HepG2 (cell line): ENCODE data around the gene NSMF. TPM values are rescaled to one million over a fixed set of nuclear protein-coding genes. Genes with fewer than 3 reads are reported as not detected.

Experiments used
- AGO1 ChIP-seq: fragments of 200-400 bp; formaldehyde crosslinking; IDR thresholded peaks from 2 replicates; pipeline ENCODE4 v1.6.1; 2017; ENCODE audit warnings: mild to moderate bottlenecking, low read depth, low read length, moderate library complexity; ENCODE audit not compliant: poor library complexity, severe bottlenecking
- CBX5 ChIP-seq: sonication (generic); formaldehyde crosslinking; IDR thresholded peaks from 2 replicates; pipeline ENCODE4 v1.4.0; 2020; ENCODE audit warnings: missing genetic modification reagents, borderline replicate concordance
- HMG20B ChIP-seq: conservative IDR thresholded peaks from 2 replicates; pipeline ENCODE4 v1.6.1; 2016; ENCODE audit warnings: missing genetic modification reagents, missing compliant biosample characterization
- IRX3 ChIP-seq: sonication (generic); formaldehyde crosslinking; IDR thresholded peaks from 2 replicates; pipeline ENCODE4 v1.8.1; 2023; ENCODE audit warnings: mild to moderate bottlenecking, low read depth, missing genetic modification reagents, borderline replicate concordance
- KDM2A ChIP-seq: sonication (generic); formaldehyde crosslinking; IDR thresholded peaks from 2 replicates; pipeline ENCODE4 v1.4.0; 2020; ENCODE audit warnings: low read depth, missing genetic modification reagents, borderline replicate concordance
- KLF15 ChIP-seq: sonication (generic); formaldehyde crosslinking; IDR thresholded peaks from 2 replicates; pipeline ENCODE4 v1.8.1; 2023; ENCODE audit warnings: borderline replicate concordance, mild to moderate bottlenecking, inconsistent platforms, missing genetic modification reagents, mixed read lengths
- KMT2B ChIP-seq: IDR thresholded peaks from 2 replicates; pipeline ENCODE4 v1.6.1; 2016; ENCODE audit warnings: missing genetic modification reagents, missing compliant biosample characterization
- MYNN ChIP-seq: sonication (generic); formaldehyde crosslinking; IDR thresholded peaks from 2 replicates; pipeline ENCODE4 v1.4.0; 2020; ENCODE audit warnings: mild to moderate bottlenecking, low read depth, missing genetic modification reagents
- RNF2 ChIP-seq: fragments of 450-650 bp; conservative IDR thresholded peaks from 2 replicates; pipeline ENCODE4 v1.6.1; 2016; ENCODE audit warnings: low read depth
- RXRA ChIP-seq: sonication (generic); formaldehyde crosslinking; IDR thresholded peaks from 2 replicates; pipeline ENCODE4 v1.5.1; 2020; ENCODE audit warnings: missing genetic modification reagents
- SRSF4 ChIP-seq: fragments of 200-400 bp; formaldehyde crosslinking; IDR thresholded peaks from one replicate; pipeline ENCODE4 v1.6.1; 2018; ENCODE audit warnings: mild to moderate bottlenecking, low read depth, low read length, moderate library complexity; ENCODE audit not compliant: poor library complexity, severe bottlenecking
- ZNF143 ChIP-seq: sonication (generic); formaldehyde crosslinking; IDR thresholded peaks from 2 replicates; pipeline ENCODE4 v1.4.0; 2020; ENCODE audit warnings: missing genetic modification reagents
- ZNF33B ChIP-seq: sonication (generic); formaldehyde crosslinking; IDR thresholded peaks from 2 replicates; pipeline ENCODE4 v1.5.1; 2020; ENCODE audit warnings: mild to moderate bottlenecking, missing genetic modification reagents
- ZNF564 ChIP-seq: sonication (generic); formaldehyde crosslinking; IDR thresholded peaks from 2 replicates; pipeline ENCODE4 v1.8.1; 2023; ENCODE audit warnings: mild to moderate bottlenecking, missing genetic modification reagents
- ZNF644 ChIP-seq: IDR thresholded peaks from 2 replicates; pipeline ENCODE4 v1.6.1; 2016; ENCODE audit warnings: low read depth
- ZNF691 ChIP-seq: sonication (generic); formaldehyde crosslinking; IDR thresholded peaks from 2 replicates; pipeline ENCODE4 v1.4.0; 2020; ENCODE audit warnings: missing genetic modification reagents, low read depth, mild to moderate bottlenecking, borderline replicate concordance
- ZNF790 ChIP-seq: sonication (generic); formaldehyde crosslinking; IDR thresholded peaks from 2 replicates; pipeline ENCODE4 v1.8.0; 2022; ENCODE audit warnings: missing genetic modification reagents, mild to moderate bottlenecking, borderline replicate concordance
- ZNF878 ChIP-seq: sonication (generic); formaldehyde crosslinking; IDR thresholded peaks from 2 replicates; pipeline ENCODE4 v1.8.1; 2023; ENCODE audit warnings: mild to moderate bottlenecking, missing genetic modification reagents, moderate library complexity
- ZSCAN31 ChIP-seq: sonication (generic); formaldehyde crosslinking; IDR thresholded peaks from 2 replicates; pipeline ENCODE4 v1.5.0; 2020; ENCODE audit warnings: low read depth, mild to moderate bottlenecking, missing genetic modification reagents
- polyA plus RNA-seq, 8 experiments: library from polyadenylated mRNA; depleted of rRNA in 3 of 8; stranded (reverse) in 7 of 8; unstranded in 1 of 8; fragments of >200 nt; fragmentation: Illumina TruSeq in 4 of 8; extraction: Trizol in 4 of 8; gene quantifications; 2 replicates each; pipeline versions ENCODE4 v1.2.1 to v1.2.3, GENCODE V29; 2011 to 2016; ENCODE audit warnings: low read depth in 4 of 8, missing spikeins in 1 of 8, mixed read lengths in 1 of 8; ENCODE audit not compliant: insufficient read depth in 1 of 8
- total RNA-seq, 5 experiments: library from RNA; depleted of rRNA; stranded (reverse); fragments of >200 nt; fragmentation: Illumina TruSeq; extraction: Trizol; gene quantifications; 2 replicates each; pipeline ENCODE4 v1.2.3, GENCODE V29; 2016; ENCODE audit warnings: low read depth in 1 of 5
- TF ChIP-seq, protein P1 (sequence below): IDR thresholded peaks from 2 replicates; pipeline ENCODE4 v1.6.1; 2016; ENCODE audit warnings: low read depth, borderline replicate concordance
- TF ChIP-seq, protein P2 (sequence below): sonication (generic); formaldehyde crosslinking; IDR thresholded peaks from 2 replicates; pipeline ENCODE4 v1.4.0; 2020; ENCODE audit warnings: missing genetic modification reagents, borderline replicate concordance
- TF ChIP-seq, protein P3 (sequence below): IDR thresholded peaks from 2 replicates; pipeline ENCODE4 v1.6.1; 2012; ENCODE audit warnings: low read length, improper control_type of control experiment
- TF ChIP-seq, protein P4 (sequence below): sonication (generic); formaldehyde crosslinking; IDR thresholded peaks from 2 replicates; pipeline ENCODE4 v1.4.0; 2020; ENCODE audit warnings: missing genetic modification reagents, borderline replicate concordance

Gene NSMF
- total and polyA plus RNA-seq, 2 of the 13 experiments (the other 11 are each of a cell fraction or from before 2014, with no cell fraction given) = 44.3 to 183 TPM

- TF ChIP-seq ZSCAN31 (CRISPR knock-in tag) = no peak
- TF ChIP-seq, protein P1, sequence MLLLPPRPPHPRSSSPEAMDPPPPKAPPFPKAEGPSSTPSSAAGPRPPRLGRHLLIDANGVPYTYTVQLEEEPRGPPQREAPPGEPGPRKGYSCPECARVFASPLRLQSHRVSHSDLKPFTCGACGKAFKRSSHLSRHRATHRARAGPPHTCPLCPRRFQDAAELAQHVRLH (CRISPR knock-in tag) = no peak
- no peak for TF ChIP-seq SRSF4
- TF ChIP-seq ZNF33B (CRISPR knock-in tag) = no peak
- no peak for TF ChIP-seq ZNF564 (CRISPR knock-in tag)
- no peak for TF ChIP-seq HMG20B (CRISPR knock-in tag)
- TF ChIP-seq CBX5 (CRISPR knock-in tag) = no peak
- no peak for TF ChIP-seq ZNF644 (CRISPR knock-in tag)
- TF ChIP-seq KLF15 (CRISPR knock-in tag) = no peak
- TF ChIP-seq, protein P2, sequence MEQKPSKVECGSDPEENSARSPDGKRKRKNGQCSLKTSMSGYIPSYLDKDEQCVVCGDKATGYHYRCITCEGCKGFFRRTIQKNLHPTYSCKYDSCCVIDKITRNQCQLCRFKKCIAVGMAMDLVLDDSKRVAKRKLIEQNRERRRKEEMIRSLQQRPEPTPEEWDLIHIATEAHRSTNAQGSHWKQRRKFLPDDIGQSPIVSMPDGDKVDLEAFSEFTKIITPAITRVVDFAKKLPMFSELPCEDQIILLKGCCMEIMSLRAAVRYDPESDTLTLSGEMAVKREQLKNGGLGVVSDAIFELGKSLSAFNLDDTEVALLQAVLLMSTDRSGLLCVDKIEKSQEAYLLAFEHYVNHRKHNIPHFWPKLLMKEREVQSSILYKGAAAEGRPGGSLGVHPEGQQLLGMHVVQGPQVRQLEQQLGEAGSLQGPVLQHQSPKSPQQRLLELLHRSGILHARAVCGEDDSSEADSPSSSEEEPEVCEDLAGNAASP (CRISPR knock-in tag) = no peak
- no peak for TF ChIP-seq ZNF790 (CRISPR knock-in tag)
- TF ChIP-seq AGO1 = no peak
- TF ChIP-seq, protein P3, sequence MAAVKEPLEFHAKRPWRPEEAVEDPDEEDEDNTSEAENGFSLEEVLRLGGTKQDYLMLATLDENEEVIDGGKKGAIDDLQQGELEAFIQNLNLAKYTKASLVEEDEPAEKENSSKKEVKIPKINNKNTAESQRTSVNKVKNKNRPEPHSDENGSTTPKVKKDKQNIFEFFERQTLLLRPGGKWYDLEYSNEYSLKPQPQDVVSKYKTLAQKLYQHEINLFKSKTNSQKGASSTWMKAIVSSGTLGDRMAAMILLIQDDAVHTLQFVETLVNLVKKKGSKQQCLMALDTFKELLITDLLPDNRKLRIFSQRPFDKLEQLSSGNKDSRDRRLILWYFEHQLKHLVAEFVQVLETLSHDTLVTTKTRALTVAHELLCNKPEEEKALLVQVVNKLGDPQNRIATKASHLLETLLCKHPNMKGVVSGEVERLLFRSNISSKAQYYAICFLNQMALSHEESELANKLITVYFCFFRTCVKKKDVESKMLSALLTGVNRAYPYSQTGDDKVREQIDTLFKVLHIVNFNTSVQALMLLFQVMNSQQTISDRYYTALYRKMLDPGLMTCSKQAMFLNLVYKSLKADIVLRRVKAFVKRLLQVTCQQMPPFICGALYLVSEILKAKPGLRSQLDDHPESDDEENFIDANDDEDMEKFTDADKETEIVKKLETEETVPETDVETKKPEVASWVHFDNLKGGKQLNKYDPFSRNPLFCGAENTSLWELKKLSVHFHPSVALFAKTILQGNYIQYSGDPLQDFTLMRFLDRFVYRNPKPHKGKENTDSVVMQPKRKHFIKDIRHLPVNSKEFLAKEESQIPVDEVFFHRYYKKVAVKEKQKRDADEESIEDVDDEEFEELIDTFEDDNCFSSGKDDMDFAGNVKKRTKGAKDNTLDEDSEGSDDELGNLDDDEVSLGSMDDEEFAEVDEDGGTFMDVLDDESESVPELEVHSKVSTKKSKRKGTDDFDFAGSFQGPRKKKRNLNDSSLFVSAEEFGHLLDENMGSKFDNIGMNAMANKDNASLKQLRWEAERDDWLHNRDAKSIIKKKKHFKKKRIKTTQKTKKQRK = no peak
- TF ChIP-seq, protein P4, sequence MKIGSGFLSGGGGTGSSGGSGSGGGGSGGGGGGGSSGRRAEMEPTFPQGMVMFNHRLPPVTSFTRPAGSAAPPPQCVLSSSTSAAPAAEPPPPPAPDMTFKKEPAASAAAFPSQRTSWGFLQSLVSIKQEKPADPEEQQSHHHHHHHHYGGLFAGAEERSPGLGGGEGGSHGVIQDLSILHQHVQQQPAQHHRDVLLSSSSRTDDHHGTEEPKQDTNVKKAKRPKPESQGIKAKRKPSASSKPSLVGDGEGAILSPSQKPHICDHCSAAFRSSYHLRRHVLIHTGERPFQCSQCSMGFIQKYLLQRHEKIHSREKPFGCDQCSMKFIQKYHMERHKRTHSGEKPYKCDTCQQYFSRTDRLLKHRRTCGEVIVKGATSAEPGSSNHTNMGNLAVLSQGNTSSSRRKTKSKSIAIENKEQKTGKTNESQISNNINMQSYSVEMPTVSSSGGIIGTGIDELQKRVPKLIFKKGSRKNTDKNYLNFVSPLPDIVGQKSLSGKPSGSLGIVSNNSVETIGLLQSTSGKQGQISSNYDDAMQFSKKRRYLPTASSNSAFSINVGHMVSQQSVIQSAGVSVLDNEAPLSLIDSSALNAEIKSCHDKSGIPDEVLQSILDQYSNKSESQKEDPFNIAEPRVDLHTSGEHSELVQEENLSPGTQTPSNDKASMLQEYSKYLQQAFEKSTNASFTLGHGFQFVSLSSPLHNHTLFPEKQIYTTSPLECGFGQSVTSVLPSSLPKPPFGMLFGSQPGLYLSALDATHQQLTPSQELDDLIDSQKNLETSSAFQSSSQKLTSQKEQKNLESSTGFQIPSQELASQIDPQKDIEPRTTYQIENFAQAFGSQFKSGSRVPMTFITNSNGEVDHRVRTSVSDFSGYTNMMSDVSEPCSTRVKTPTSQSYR (CRISPR knock-in tag) = no peak
- TF ChIP-seq ZNF143 (CRISPR knock-in tag) = no peak
- TF ChIP-seq IRX3 (CRISPR knock-in tag) = no peak
- no peak for TF ChIP-seq MYNN
- no peak for TF ChIP-seq KMT2B (CRISPR knock-in tag)
- TF ChIP-seq RXRA (CRISPR knock-in tag) = no peak; the same call in 1 of the 2 replicates
- TF ChIP-seq RNF2 = no peak
- no peak for TF ChIP-seq KDM2A
- TF ChIP-seq ZNF878 (CRISPR knock-in tag) = no peak
- TF ChIP-seq ZNF691 (CRISPR knock-in tag) = no peak
Measured at GRCh38 chr9:137506702-137507171, 47.6 kb upstream of the NSMF start (continued).
